H1 (cell line): ENCODE measurements around the gene DLG4. TPM values are rescaled to one million over a fixed set of nuclear protein-coding genes. Genes with fewer than 3 reads are reported as not detected.

Source experiments
- CBX8 ChIP-seq: fragments of 300-800, 300-1000 bp; sonication (generic); IDR thresholded peaks from 2 replicates; pipeline ENCODE4 v1.7.1; 2016; ENCODE audit warnings: low read depth, low read length, borderline replicate concordance
- CHD7 ChIP-seq: fragments of 300-600 bp; sonication (generic); IDR thresholded peaks from 2 replicates; pipeline ENCODE4 v1.7.1; 2012; ENCODE audit warnings: low read length, moderate library complexity, mild to moderate bottlenecking, inconsistent platforms; ENCODE audit not compliant: insufficient replicate concordance
- GTF2F1 ChIP-seq: IDR thresholded peaks from 2 replicates; pipeline ENCODE4 v1.6.1; 2012; ENCODE audit warnings: low read depth, low read length, improper control_type of control experiment, borderline replicate concordance
- RAD21 ChIP-seq, 2 experiments: IDR thresholded peaks in 1 of 2; conservative IDR thresholded peaks in 1 of 2; 2 replicates each; pipeline ENCODE4 v1.6.1; 2011; ENCODE audit warnings: low read depth in 2 of 2, low read length in 2 of 2, improper control_type of control experiment in 1 of 2, inconsistent platforms in 1 of 2, mild to moderate bottlenecking in 1 of 2, moderate library complexity in 1 of 2
- YY1 ChIP-seq: IDR thresholded peaks from 2 replicates; pipeline ENCODE4 v1.6.1; 2011; ENCODE audit warnings: low read depth, mild to moderate bottlenecking, low read length
- ZNF274 ChIP-seq: IDR thresholded peaks from 2 replicates; pipeline ENCODE4 v1.7.0; 2012; ENCODE audit warnings: low read length, borderline replicate concordance; ENCODE audit errors: extremely low read depth
- polyA plus RNA-seq, 7 experiments: library from polyadenylated mRNA; depleted of rRNA in 3 of 7; stranded (reverse) in 5 of 7; unstranded in 2 of 7; fragments of >200 nt in 5 of 7; fragments of 200-250 nt in 2 of 7; gene quantifications; 1 replicate in 5 of 7; 2 replicates in 1 of 7; 4 replicates in 1 of 7; pipeline versions ENCODE4 v1.2.1 to v1.2.3, GENCODE V29; 2011 to 2013; ENCODE audit warnings: missing spikeins in 2 of 7, mixed read lengths in 2 of 7
- total RNA-seq: library from RNA; stranded (reverse); fragmentation: NEBNext Ultra II Directional; extraction: Animal tissue kit (Norgen Biotek cat#: 25700); gene quantifications from 2 replicates; pipeline ENCODE4 v1.2.1, GENCODE V29; 2021

The DLG4 gene
- total and polyA plus RNA-seq, 2 of the 8 experiments (the other 6 are each of a cell fraction or from before 2014, with no cell fraction given): 18.9 to 45.9 TPM

GRCh38 chr17:7239091-7240027, 19.7 kb upstream of the DLG4 start, which contains the start of gene PHF23 (continued):
- TF ChIP-seq CHD7: no peak
- no peak for TF ChIP-seq RAD21 (IDR thresholded peaks at IDR 0.05 in 1 of 2, conservative IDR thresholded peaks at IDR 0.05 in 1 of 2; ENCODE audit: low read depth in 2 of 2, low read length in 2 of 2)
- no peak for TF ChIP-seq GTF2F1
- no peak for TF ChIP-seq CBX8
- no peak for TF ChIP-seq ZNF274
- TF ChIP-seq YY1: peak; percentile 91
